H9 (cell line): ENCODE results near the gene HUS1. TPM values are rescaled to one million over a fixed set of nuclear protein-coding genes. Genes with fewer than 3 reads are reported as not detected.

Experiments used
- DNase-seq: peaks from one replicate; pipeline ENCODE4 v3.0.0-alpha.2; 2017
- H2AFZ ChIP-seq: one replicate; pipeline ENCODE4 v1.6.1; 2013; ENCODE audit warnings: mild to moderate bottlenecking, low read length, control low read depth, moderate library complexity
- H2AK5ac ChIP-seq: 2 replicates; pipeline ENCODE4 v1.6.1; 2013; ENCODE audit warnings: low read length, control low read depth, mixed read lengths; ENCODE audit not compliant: insufficient read length
- H2BK120ac ChIP-seq: one replicate; pipeline ENCODE4 v1.6.1; 2013; ENCODE audit warnings: low read depth, mild to moderate bottlenecking, low read length, control low read depth, inconsistent platforms; ENCODE audit not compliant: poor library complexity, severe bottlenecking
- H2BK12ac ChIP-seq: 2 replicates; pipeline ENCODE4 v1.6.1; 2013; ENCODE audit warnings: low read length, control low read depth, mixed read lengths, low read depth; ENCODE audit not compliant: insufficient read length
- H2BK15ac ChIP-seq: 2 replicates; pipeline ENCODE4 v1.6.1; 2013; ENCODE audit warnings: low read depth, low read length, control low read depth
- H2BK20ac ChIP-seq: one replicate; pipeline ENCODE4 v1.6.1; 2013; ENCODE audit warnings: low read depth, mild to moderate bottlenecking, low read length, control low read depth, inconsistent platforms; ENCODE audit not compliant: poor library complexity, severe bottlenecking
- H2BK5ac ChIP-seq: 2 replicates; pipeline ENCODE4 v1.6.1; 2013; ENCODE audit warnings: low read length, control low read depth, mixed read lengths; ENCODE audit not compliant: insufficient read length
- H3K14ac ChIP-seq: 2 replicates; pipeline ENCODE4 v1.6.1; 2013; ENCODE audit warnings: low read length, control low read depth; ENCODE audit not compliant: insufficient read depth
- H3K18ac ChIP-seq: 2 replicates; pipeline ENCODE4 v1.6.1; 2013; ENCODE audit warnings: low read depth, mild to moderate bottlenecking, mixed read lengths, low read length, control low read depth; ENCODE audit not compliant: insufficient read length
- H3K23ac ChIP-seq: 2 replicates; pipeline ENCODE4 v1.6.1; 2013; ENCODE audit warnings: low read length, control low read depth, mixed read lengths, low read depth; ENCODE audit not compliant: insufficient read length
- H3K23me2 ChIP-seq: 2 replicates; pipeline ENCODE4 v1.6.1; 2013; ENCODE audit warnings: low read depth, mild to moderate bottlenecking, mixed read lengths, low read length, control low read depth; ENCODE audit not compliant: insufficient read length, poor library complexity, severe bottlenecking
- H3K27ac ChIP-seq: 2 replicates; pipeline ENCODE4 v1.5.1; 2013; ENCODE audit warnings: low read length, control low read depth, mixed read lengths, low read depth; ENCODE audit not compliant: insufficient read length
- H3K27me3 ChIP-seq: 2 replicates; pipeline ENCODE4 v1.6.1; 2013; ENCODE audit warnings: low read length, control low read depth, inconsistent platforms; ENCODE audit not compliant: insufficient read depth
- H3K4ac ChIP-seq: 2 replicates; pipeline ENCODE4 v1.6.1; 2013; ENCODE audit warnings: low read depth, mild to moderate bottlenecking, control low read depth, inconsistent platforms, low read length, moderate library complexity
- H3K4me1 ChIP-seq: 2 replicates; pipeline ENCODE4 v1.6.1; 2013; ENCODE audit warnings: low read length, control low read depth, inconsistent platforms; ENCODE audit not compliant: insufficient read depth
- H3K4me2 ChIP-seq: 2 replicates; pipeline ENCODE4 v1.6.1; 2013; ENCODE audit warnings: low read length, control low read depth, mixed read lengths; ENCODE audit not compliant: insufficient read length, insufficient read depth
- H3K56ac ChIP-seq: 2 replicates; pipeline ENCODE4 v1.6.1; 2013; ENCODE audit warnings: low read depth, mild to moderate bottlenecking, mixed read lengths, low read length, control low read depth; ENCODE audit not compliant: insufficient read length
- H3K79me1 ChIP-seq: 2 replicates; pipeline ENCODE4 v1.6.1; 2013; ENCODE audit warnings: low read depth, mild to moderate bottlenecking, moderate library complexity, low read length, control low read depth, inconsistent platforms; ENCODE audit not compliant: insufficient read depth, poor library complexity, severe bottlenecking
- H3K79me2 ChIP-seq: 2 replicates; pipeline ENCODE4 v1.6.1; 2013; ENCODE audit warnings: low read length, control low read depth, inconsistent platforms; ENCODE audit not compliant: insufficient read depth
- H3K9ac ChIP-seq: 2 replicates; pipeline ENCODE4 v1.6.1; 2013; ENCODE audit warnings: low read length, control low read depth, mixed read lengths; ENCODE audit not compliant: insufficient read length; ENCODE audit errors: extremely low read depth
- H3K9me3 ChIP-seq: one replicate; pipeline ENCODE4 v1.6.1; 2013; ENCODE audit warnings: low read depth, low read length, inconsistent platforms; ENCODE audit not compliant: control insufficient read depth
- H3T11ph ChIP-seq: one replicate; pipeline ENCODE4 v1.6.1; 2013; ENCODE audit warnings: mild to moderate bottlenecking, low read length, control low read depth, inconsistent platforms
- H4K20me1 ChIP-seq: one replicate; pipeline ENCODE4 v1.6.1; 2013; ENCODE audit not compliant: control insufficient read depth, insufficient read length, insufficient read depth
- H4K5ac ChIP-seq: 2 replicates; pipeline ENCODE4 v1.6.1; 2013; ENCODE audit warnings: low read depth, mild to moderate bottlenecking, mixed read lengths, low read length, control low read depth; ENCODE audit not compliant: insufficient read length
- H4K8ac ChIP-seq: replicated peaks from 2 replicates; pipeline ENCODE4 v1.6.1; 2013; ENCODE audit warnings: low read length, control low read depth, mixed read lengths, low read depth; ENCODE audit not compliant: insufficient read length
- H4K91ac ChIP-seq: 2 replicates; pipeline ENCODE4 v1.6.1; 2013; ENCODE audit warnings: low read depth, mild to moderate bottlenecking, moderate library complexity, mixed read lengths, low read length, control low read depth; ENCODE audit not compliant: insufficient read length
- H3K27ac Mint-ChIP-seq, 3 experiments: 2 replicates in 2 of 3; 3 replicates in 1 of 3; pipeline ENCODE4 v1.8.0; 2020 to 2021; ENCODE audit warnings: mixed read lengths in 3 of 3, mild to moderate bottlenecking in 1 of 3, moderate library complexity in 1 of 3
- H3K27me3 Mint-ChIP-seq: 2 replicates; pipeline ENCODE4 v1.8.0; 2021; ENCODE audit warnings: low read depth, mild to moderate bottlenecking, moderate library complexity, mixed read lengths
- H3K36me3 Mint-ChIP-seq, 3 experiments: 2 replicates in 2 of 3; 3 replicates in 1 of 3; pipeline ENCODE4 v1.8.0; 2020 to 2021; ENCODE audit warnings: low read depth in 3 of 3, mixed read lengths in 3 of 3; ENCODE audit not compliant: insufficient read depth in 1 of 3
- H3K4me1 Mint-ChIP-seq, 2 experiments: 2 replicates each; pipeline ENCODE4 v1.8.0; 2020; ENCODE audit warnings: mixed read lengths in 2 of 2
- H3K4me3 Mint-ChIP-seq, 2 experiments: 2 replicates in 1 of 2; 3 replicates in 1 of 2; pipeline ENCODE4 v1.8.0; 2020 to 2021; ENCODE audit warnings: mild to moderate bottlenecking in 2 of 2, mixed read lengths in 2 of 2, moderate library complexity in 1 of 2
- H3K9me3 Mint-ChIP-seq, 2 experiments: 2 replicates in 1 of 2; 3 replicates in 1 of 2; pipeline ENCODE4 v1.8.0; 2020; ENCODE audit warnings: mild to moderate bottlenecking in 2 of 2, mixed read lengths in 2 of 2, moderate library complexity in 1 of 2
- WGBS: extraction: QIAGEN DNeasy Blood & Tissue Kit; methylation state at CpG from one replicate; pipeline ENCODE4 v1.1.7; 2013; ENCODE audit warnings: missing lambda C conversion rate, low lambda C conversion rate, mixed read lengths; ENCODE audit not compliant: insufficient read length; ENCODE audit errors: extremely low coverage; 5-methylcytosine and 5-hydroxymethylcytosine counted together
- total RNA-seq: library from RNA; stranded (reverse); gene quantifications from 2 replicates; pipeline ENCODE4 v1.2.1, GENCODE V29; 2021
- TF ChIP-seq, protein P1 (sequence below): fragments of 200-600 bp; sonication (generic); conservative IDR thresholded peaks from 3 replicates; pipeline ENCODE4 v1.8.0; 2021; ENCODE audit warnings: antibody characterized with exemption, mild to moderate bottlenecking

The HUS1 gene
- total RNA-seq, 1 experiment from 2014 or later, result 43.1 TPM

DNA sequence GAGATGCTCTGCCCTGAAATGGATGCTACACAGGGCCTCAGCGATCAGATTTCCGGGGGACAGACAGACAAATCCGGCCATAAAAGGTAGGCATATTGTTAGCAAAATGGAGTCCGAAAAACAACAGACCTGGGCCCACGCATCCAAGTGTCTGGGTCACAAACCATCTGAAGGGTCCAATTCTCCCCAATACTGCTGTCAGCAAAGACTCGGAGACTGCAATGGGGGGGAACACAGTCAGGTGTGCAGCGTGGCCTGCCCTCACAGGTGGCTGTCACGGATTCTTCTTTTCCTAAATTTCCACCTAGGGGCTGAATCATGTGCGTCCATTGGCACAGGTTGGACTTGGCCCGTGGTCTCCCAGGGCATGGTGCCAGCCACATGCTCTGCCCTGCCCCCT lies 44.1 kb downstream of the HUS1 start:
- Histone ChIP-seq H4K5ac (no peak overlapping the region), H3K79me2 (no peaks in the 10 kb centered on the region), H3K27ac (no peak overlapping the region), H3K79me1 (no peaks in the 10 kb centered on the region), H3K56ac (no peak overlapping the region), H3K23ac (no peak overlapping the region), H2BK5ac (no peak overlapping the region), H2BK15ac (no peak overlapping the region), H4K20me1 (no peaks in the 10 kb centered on the region), H3K4me2 (no peak overlapping the region), H3K18ac (no peak overlapping the region), H2BK120ac (no peak overlapping the region), H2BK12ac (no peak overlapping the region), H3K23me2 (no peaks in the 10 kb centered on the region), H3K9ac (no peak overlapping the region), H3K14ac (no peak overlapping the region), H3K4ac (no peak overlapping the region), H3K4me1 (no peaks in the 10 kb centered on the region; the same call in 1 of the 2 replicates), H3K9me3 (no peaks in the 10 kb centered on the region), H2BK20ac (no peak overlapping the region), H2AK5ac (no peak overlapping the region), H3T11ph (no peak overlapping the region), H4K91ac (no peak overlapping the region), H3K27me3 (no peaks in the 10 kb centered on the region), H4K8ac (no peak overlapping the region), H2AFZ (no peak overlapping the region)
- TF ChIP-seq, protein P1, sequence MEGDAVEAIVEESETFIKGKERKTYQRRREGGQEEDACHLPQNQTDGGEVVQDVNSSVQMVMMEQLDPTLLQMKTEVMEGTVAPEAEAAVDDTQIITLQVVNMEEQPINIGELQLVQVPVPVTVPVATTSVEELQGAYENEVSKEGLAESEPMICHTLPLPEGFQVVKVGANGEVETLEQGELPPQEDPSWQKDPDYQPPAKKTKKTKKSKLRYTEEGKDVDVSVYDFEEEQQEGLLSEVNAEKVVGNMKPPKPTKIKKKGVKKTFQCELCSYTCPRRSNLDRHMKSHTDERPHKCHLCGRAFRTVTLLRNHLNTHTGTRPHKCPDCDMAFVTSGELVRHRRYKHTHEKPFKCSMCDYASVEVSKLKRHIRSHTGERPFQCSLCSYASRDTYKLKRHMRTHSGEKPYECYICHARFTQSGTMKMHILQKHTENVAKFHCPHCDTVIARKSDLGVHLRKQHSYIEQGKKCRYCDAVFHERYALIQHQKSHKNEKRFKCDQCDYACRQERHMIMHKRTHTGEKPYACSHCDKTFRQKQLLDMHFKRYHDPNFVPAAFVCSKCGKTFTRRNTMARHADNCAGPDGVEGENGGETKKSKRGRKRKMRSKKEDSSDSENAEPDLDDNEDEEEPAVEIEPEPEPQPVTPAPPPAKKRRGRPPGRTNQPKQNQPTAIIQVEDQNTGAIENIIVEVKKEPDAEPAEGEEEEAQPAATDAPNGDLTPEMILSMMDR, result no peak
- H3K4me3 Mint-ChIP-seq, result no peak overlapping the region
- no peak for DNase-seq
- H3K36me3 Mint-ChIP-seq, result no peaks in the 10 kb centered on the region
- no peak overlapping the region for H3K27ac Mint-ChIP-seq
- H3K27me3 Mint-ChIP-seq, result no peaks in the 10 kb centered on the region
- H3K4me1 Mint-ChIP-seq, result peaks cover 27 to 30% of the 10 kb centered on the region in 2 experiments
- no peaks in the 10 kb centered on the region for H3K9me3 Mint-ChIP-seq
- WGBS, result no CpG with 5 or more reads among the region's 10 CpGs
